Heart left ventricle (tissue), 16 donors: ENCODE measurements around the gene CLN6. TPM values are rescaled to one million over a fixed set of nuclear protein-coding genes. Genes with fewer than 3 reads are reported as not detected.

Experiments
- ATAC-seq, 4 donors: fragments of 200-7000 bp; cut with Tn5 transposase; one replicate each; pipeline ENCODE4 v1.9.1; 2020 to 2022; ENCODE audit warnings: moderate library complexity in 4 of 4, mild to moderate bottlenecking in 3 of 4, moderate number of reproducible peaks in 1 of 4
- DNase-seq, 5 donors: peaks; one replicate each; pipeline ENCODE4 v3.0.0-alpha.2; 2020
- H3K27ac ChIP-seq, 12 donors: fragments of 200-600 bp; sonication (generic) in 4 of 12; one replicate each; pipeline versions ENCODE4 v1.5.0 to v1.8.0; 2016 to 2022; ENCODE audit warnings: mild to moderate bottlenecking in 2 of 12
- H3K27me3 ChIP-seq, 9 donors: fragments of 200-600 bp; sonication (generic) in 2 of 9; one replicate each; pipeline versions ENCODE4 v1.5.1 to v1.8.0; 2016 to 2022; ENCODE audit warnings: mild to moderate bottlenecking in 3 of 9
- H3K36me3 ChIP-seq, 9 donors: fragments of 200-600 bp; sonication (generic) in 2 of 9; one replicate each; pipeline versions ENCODE4 v1.5.0 to v1.8.0; 2018 to 2022; ENCODE audit warnings: mild to moderate bottlenecking in 2 of 9
- H3K4me1 ChIP-seq, 12 donors: fragments of 200-600 bp; sonication (generic) in 4 of 12; one replicate each; pipeline versions ENCODE4 v1.5.0 to v1.8.0; 2016 to 2022; ENCODE audit warnings: mild to moderate bottlenecking in 3 of 12
- H3K4me3 ChIP-seq, 12 donors: fragments of 200-600 bp; sonication (generic) in 4 of 12; one replicate each; pipeline versions ENCODE4 v1.5.0 to v1.8.0; 2017 to 2022; ENCODE audit warnings: mild to moderate bottlenecking in 9 of 12, moderate library complexity in 4 of 12
- H3K9me3 ChIP-seq, 12 donors: fragments of 200-600 bp; sonication (generic) in 4 of 12; one replicate each; pipeline versions ENCODE4 v1.5.0 to v1.8.0; 2016 to 2022; ENCODE audit warnings: mild to moderate bottlenecking in 1 of 12
- POLR2A ChIP-seq, 2 donors: fragments of 450-650 bp; IDR thresholded peaks; one replicate each; pipeline ENCODE4 v1.6.1; 2017; ENCODE audit warnings: antibody characterized with exemption in 2 of 2, mild to moderate bottlenecking in 2 of 2, moderate library complexity in 2 of 2
- WGBS, 4 donors: extraction: QIAGEN DNeasy Blood & Tissue Kit in 2 of 4; methylation state at CpG; one replicate each; pipeline versions ENCODE4 v1.1.5 to v1.1.7; 2013 to 2018; 5-methylcytosine and 5-hydroxymethylcytosine counted together
- intact Hi-C, 10 donors: fragments of 100-400 bp; cut with DNase I; formaldehyde crosslinking; loops; one replicate each; pipeline versions ENCODE4 v1.11.1 to v1.14.2; 2022
- polyA plus RNA-seq, 2 donors: library from polyadenylated mRNA; stranded (reverse); fragments of 200-250 nt; gene quantifications; one replicate each; pipeline ENCODE4 v1.2.3, GENCODE V29; 2013
- total RNA-seq, 9 donors: library from RNA; depleted of rRNA in 2 of 9; stranded (reverse); fragments of >200 nt in 2 of 9; fragmentation: NEBNext Ultra II Directional in 3 of 9; extraction: Animal tissue kit (Norgen Biotek cat#: 25700) in 3 of 9; gene quantifications; one replicate each; pipeline versions ENCODE4 v1.1.0 to v1.2.4, GENCODE V29; 2016 to 2023
- TF ChIP-seq, protein P1 (sequence below), 12 donors: fragments of 200-600 bp; sonication (generic) in 4 of 12; IDR thresholded peaks; one replicate each; pipeline versions ENCODE4 v1.5.0 to v1.8.0; 2018 to 2022; ENCODE audit warnings: antibody characterized with exemption in 12 of 12, mild to moderate bottlenecking in 5 of 12
- donor health status: ischemic (EF 13 %, LVEDD 7.1; RV severe dilation, severe dysfunction).
- donor health status: healthy with polysubstance abuse.
- donor health status: DM: no; HTN: yes; CAD: no.
- donor health status: DM: no; HTN: no; CAD: no.
- donor health status: ischemic (EF 25% LVEDD 6.9; RV normal size, moderate dysfunction).
- donor health status: ischemic (EF 25% LVEDD 5.7; RV mildly dilated, moderate dysfunction).
- donor health status: healthy.
- donor health status: DM: yes; HTN: yes; CAD: no.
- donor health status: ischemic (EF 35%, LVEDD 5.7; RV mildly dilated, moderate dysfunction).
- donor health status: nonischemic (EF 11% LVEDD 7.7; RV severe dilation, severe dysfunction).
- donor health status: DM: yes; HTN: yes; CAD: no.
- donor health status: PGD.
- donor health status: ischemic (EF 29% LVEDD 5.4; RV normal size, mild dysfunction).
- donor health status: nonischemic (EF 23%, LVEDD 6.1; RV moderate dilation, normal function).

Gene CLN6
- total and polyA plus RNA-seq, 11 donors, result 5.6 to 24.1 (median 8.9) TPM

DNA sequence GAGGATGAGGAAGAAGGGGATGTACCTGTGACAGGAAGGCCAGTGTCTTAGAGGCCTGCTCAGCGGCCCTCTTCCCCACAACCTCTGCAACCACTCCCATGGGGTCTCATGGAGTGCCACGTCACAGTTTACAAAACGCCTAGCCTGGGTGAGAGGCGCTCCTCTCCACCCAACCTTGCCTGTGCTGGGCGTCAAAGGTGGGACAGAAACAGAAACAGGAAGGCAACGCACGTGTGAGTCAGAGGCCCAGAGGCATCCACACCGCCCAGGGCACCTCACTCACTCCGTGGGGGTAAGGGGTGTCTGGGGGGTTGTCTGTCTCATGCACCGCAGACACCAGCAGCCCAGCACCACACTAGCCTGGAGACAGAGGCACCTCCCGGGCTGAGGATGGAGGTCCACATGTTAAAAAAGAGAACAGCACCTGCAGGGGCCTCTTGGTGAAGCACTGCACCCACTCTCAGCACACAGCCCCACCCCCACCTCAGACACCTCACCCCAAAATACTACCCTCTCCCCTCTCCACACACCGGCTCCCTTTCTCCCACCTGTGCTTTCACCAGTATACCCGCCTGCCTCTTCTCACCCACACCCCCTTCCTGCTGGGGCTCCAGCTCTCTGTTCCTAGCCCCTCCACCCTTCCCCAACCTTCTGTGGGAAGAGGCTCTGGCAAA is 19.7 kb downstream of the CLN6 start:
- TF ChIP-seq, protein P1, sequence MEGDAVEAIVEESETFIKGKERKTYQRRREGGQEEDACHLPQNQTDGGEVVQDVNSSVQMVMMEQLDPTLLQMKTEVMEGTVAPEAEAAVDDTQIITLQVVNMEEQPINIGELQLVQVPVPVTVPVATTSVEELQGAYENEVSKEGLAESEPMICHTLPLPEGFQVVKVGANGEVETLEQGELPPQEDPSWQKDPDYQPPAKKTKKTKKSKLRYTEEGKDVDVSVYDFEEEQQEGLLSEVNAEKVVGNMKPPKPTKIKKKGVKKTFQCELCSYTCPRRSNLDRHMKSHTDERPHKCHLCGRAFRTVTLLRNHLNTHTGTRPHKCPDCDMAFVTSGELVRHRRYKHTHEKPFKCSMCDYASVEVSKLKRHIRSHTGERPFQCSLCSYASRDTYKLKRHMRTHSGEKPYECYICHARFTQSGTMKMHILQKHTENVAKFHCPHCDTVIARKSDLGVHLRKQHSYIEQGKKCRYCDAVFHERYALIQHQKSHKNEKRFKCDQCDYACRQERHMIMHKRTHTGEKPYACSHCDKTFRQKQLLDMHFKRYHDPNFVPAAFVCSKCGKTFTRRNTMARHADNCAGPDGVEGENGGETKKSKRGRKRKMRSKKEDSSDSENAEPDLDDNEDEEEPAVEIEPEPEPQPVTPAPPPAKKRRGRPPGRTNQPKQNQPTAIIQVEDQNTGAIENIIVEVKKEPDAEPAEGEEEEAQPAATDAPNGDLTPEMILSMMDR (IDR thresholded peaks at IDR 0.05), result no peak
- no peak for TF ChIP-seq POLR2A (IDR thresholded peaks at IDR 0.05)
- intact Hi-C loops, result loop anchor here in 8 of 10 donors (2.0 to 5.0 kb wide), 2 partner anchors 347 to 348 kb away; no protein-coding TSS in a partner anchor

DNA sequence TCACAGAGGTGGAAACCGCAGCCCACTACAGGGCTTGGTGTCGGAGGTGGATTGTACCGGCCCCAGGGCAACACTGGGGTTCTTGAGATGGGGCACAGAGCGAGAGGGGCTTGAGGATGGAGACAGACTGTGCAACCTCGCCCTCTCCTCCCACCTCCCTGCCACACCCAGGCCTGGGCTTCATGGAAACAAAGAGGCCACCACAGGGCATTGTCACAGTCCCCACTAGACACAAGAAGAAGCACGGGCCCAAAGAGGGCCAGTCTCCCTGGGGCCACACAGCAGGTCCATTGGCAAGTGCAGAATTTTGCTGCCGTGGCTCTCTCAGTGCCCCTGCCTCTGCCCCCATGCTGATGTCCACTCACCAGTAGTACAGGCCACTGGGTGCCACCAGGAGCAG is 20.3 kb downstream of the CLN6 start:
- Histone ChIP-seq H3K27me3 (no peaks in the 10 kb centered on the region), H3K4me3 (no peak overlapping the region), H3K36me3 (no peaks in the 10 kb centered on the region), H3K9me3 (no peaks in the 10 kb centered on the region), H3K4me1 (peaks cover 0 to 53% (median 17%) of the 10 kb centered on the region in 12 donors), H3K27ac (peak overlapping the region in 1 of 12 donors; percentile 24)
- DNase-seq (peak in 1 of 5 donors; percentile 11), ATAC-seq (no peak)
- TF ChIP-seq, protein P1 (IDR thresholded peaks at IDR 0.05), result no peak
- no peak for TF ChIP-seq POLR2A (IDR thresholded peaks at IDR 0.05)
- intact Hi-C loops, result loop anchor here in 1 of 10 donors (5.0 kb wide), 1 partner anchor 347 kb away; no protein-coding TSS in a partner anchor
- WGBS, 4 donors, result 83 to 96% (median 87%) methylated on average over 7 of the region's 7 CpGs

More for the DNA sequence above, 19.7 kb downstream of the CLN6 start:
- 79 to 83% (median 81%) methylated on average over 13 of the region's 13 CpGs for WGBS, 4 donors
- ATAC-seq, result no peak
- H3K4me3 ChIP-seq, result no peak overlapping the region
- H3K4me1 ChIP-seq, result peaks cover 0 to 52% (median 16%) of the 10 kb centered on the region in 12 donors
- no peaks in the 10 kb centered on the region for H3K9me3 ChIP-seq
- no peaks in the 10 kb centered on the region for H3K36me3 ChIP-seq
- no peak overlapping the region for H3K27ac ChIP-seq
- DNase-seq, result peak in 1 of 5 donors; percentile 15
- no peaks in the 10 kb centered on the region for H3K27me3 ChIP-seq

DNA sequence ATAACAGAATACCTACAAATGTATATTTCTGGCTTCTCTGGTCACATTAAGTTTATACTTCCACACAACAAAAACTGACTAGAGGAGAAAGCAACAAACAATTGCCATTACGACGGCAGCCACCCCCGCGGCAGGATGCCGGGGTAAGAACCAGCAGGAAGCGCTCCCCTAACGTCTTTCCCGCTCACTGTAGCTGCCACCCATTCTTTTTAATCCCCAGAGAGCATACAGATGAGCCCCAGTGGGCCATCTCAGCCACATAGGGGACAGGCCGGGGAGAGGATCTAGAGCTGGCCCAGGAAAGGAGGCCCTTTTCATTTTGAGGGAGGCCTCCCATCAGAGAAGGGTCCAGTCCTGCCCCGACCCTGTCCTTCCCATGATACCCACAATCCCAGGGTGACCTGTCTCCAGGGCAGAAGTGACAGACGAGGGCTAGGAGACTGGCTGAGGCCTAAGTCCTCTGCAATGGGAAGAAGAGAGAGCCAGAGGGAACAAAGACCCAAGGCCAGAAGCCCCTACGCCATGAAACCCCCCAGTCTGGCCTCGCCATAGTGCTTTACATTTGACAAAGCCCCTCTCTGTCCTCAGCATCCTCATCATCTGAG is 20.8 kb downstream of the CLN6 start:
- Histone ChIP-seq H3K9me3 (no peaks in the 10 kb centered on the region), H3K4me3 (no peak overlapping the region), H3K27me3 (no peaks in the 10 kb centered on the region), H3K36me3 (no peaks in the 10 kb centered on the region), H3K27ac (peak overlapping the region in 5 of 12 donors; percentile 24 to 50 (median 40)), H3K4me1 (peaks cover 0 to 53% (median 17%) of the 10 kb centered on the region in 12 donors)
- WGBS, 4 donors, result 70 to 84% (median 75%) methylated on average over 13 of the region's 13 CpGs
- peak in 1 of 4 donors; percentile 8 for ATAC-seq
- intact Hi-C loops, result loop anchor here in 1 of 10 donors (5.0 kb wide), 1 partner anchor 346 kb away; no protein-coding TSS in a partner anchor
- TF ChIP-seq, protein P1 (IDR thresholded peaks at IDR 0.05), result no peak
- no peak for TF ChIP-seq POLR2A (IDR thresholded peaks at IDR 0.05)
- DNase-seq, result peak in 2 of 5 donors; percentile 6 to 17

DNA sequence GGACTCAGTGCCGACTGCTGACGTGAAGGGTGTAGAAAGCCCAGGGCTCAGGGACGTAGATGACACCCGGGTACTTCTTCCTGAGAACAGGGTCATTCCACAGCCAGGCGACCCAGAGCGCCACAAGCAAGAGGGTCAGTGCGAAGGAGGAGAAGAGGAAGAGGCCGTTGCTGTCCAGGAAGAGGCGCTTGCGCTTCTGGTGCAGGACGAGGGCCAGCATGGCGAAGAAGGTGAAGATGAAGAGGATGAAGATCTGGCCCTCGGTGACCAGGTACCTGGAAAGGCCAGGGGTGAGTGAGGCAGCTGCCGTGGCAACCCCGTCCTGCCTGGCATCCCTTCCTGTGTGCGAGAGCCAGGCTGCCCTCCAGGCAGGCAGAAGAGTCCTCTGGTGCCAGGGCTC is 21.4 kb downstream of the CLN6 start:
- TF ChIP-seq, protein P1 (IDR thresholded peaks at IDR 0.05), result no peak
- no peak for TF ChIP-seq POLR2A (IDR thresholded peaks at IDR 0.05)
- no peaks in the 10 kb centered on the region for H3K27me3 ChIP-seq
- H3K9me3 ChIP-seq, result no peaks in the 10 kb centered on the region
- 78 to 87% (median 80%) methylated on average over 15 to 16 of the region's 16 CpGs for WGBS, 4 donors
- peaks cover 0 to 53% (median 17%) of the 10 kb centered on the region in 12 donors for H3K4me1 ChIP-seq
- H3K4me3 ChIP-seq, result no peak overlapping the region
- intact Hi-C loops, result loop anchor here in 1 of 10 donors (5.0 kb wide), 1 partner anchor 346 kb away; no protein-coding TSS in a partner anchor
- H3K27ac ChIP-seq, result peak overlapping the region in 5 of 12 donors; percentile 29 to 50 (median 40)
- ATAC-seq (no peak), DNase-seq (no peak)
- H3K36me3 ChIP-seq, result no peaks in the 10 kb centered on the region
